Measurements from ENCODE around the gene TDRD9.

The TDRD9 gene

DNA sequence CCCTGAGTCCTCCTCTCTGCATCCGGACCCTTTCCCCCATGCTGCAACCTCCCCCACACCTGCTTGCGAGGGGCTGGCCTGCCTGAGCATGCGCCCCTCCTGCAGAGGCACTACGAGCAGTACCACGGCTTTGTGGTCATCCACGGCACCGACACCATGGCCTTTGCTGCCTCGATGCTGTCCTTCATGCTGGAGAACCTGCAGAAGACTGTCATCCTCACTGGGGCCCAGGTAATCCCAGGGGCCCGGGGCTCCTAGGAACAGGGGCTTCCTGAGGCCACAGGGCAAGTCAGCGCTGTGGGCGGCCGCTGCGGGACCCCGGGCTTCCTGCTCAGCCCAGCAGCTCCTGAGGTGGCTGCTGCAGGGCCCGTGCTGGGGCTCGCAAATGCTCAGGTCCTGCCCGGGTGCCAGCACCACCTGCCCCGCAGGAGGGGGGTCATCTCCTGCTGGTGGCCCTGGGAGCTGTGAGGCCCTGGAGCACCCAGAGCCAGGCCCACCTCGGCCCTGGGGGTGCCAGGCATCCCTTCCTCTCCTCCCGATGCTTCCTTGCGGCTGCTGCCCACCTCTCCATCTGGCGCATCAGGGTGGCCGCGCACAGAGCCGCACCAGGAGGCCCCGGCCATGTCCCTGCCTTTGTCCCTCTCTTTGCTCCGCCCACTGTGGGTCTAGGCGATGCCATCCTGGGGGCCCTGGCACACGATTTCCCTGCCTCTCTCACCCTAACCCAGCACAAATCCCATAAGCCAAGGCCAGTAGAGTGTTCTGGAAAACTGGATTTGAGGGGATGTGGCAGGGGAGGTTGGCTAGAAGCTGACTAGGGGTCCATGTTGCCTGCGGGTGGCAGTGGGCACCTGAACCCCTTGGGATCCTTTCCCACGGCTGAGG, 167.4 kb downstream of the TDRD9 start:
- Histone ChIP-seq H3K36me3 (ENCODE audit: control insufficient read depth, insufficient read depth, low read length) (no peaks in the 10 kb centered on the region), H3K9me3 (ENCODE audit: control insufficient read depth, low read length) (no peaks in the 10 kb centered on the region), H3K4me3 (ENCODE audit: insufficient read depth, low read depth, low read length, poor library complexity, severe bottlenecking) (no peak overlapping the region), H3K4me1 (ENCODE audit: control insufficient read depth, insufficient read depth, low read length, poor library complexity, severe bottlenecking) (peaks cover 4% of the 10 kb centered on the region), H3K27me3 (replicated peaks; ENCODE audit: control insufficient read depth, insufficient read depth, low read length, poor library complexity, severe bottlenecking) (no peaks in the 10 kb centered on the region), H3K27ac (ENCODE audit: insufficient read depth, low read length, poor library complexity, severe bottlenecking) (no peak overlapping the region)
- no peak for DNase-seq

DNA sequence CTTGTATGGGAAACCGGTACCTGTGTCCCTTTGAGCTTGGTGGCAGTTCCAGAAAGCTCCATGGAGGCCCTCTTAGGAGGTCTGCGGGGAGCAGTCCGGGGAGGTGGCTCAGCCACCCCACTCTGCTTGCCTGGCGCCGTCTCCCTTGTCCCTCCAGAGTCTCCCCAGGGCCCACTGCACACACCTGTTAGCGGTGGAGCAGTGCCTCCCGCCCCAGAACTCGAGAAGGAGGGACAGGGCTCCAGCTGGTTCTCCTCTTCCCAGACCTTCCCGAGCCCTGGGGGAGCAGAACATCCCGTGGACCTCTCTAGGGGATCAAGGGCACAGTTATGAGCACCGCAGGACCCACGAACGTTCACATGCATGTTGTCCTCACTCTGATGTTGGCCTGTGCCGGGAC, 168.1 kb downstream of the TDRD9 start:
- H3K9me3 ChIP-seq (ENCODE audit: control insufficient read depth, low read length) = no peaks in the 10 kb centered on the region
- H3K4me3 ChIP-seq (ENCODE audit: insufficient read depth, low read depth, low read length, poor library complexity, severe bottlenecking) = no peak overlapping the region
- H3K4me1 ChIP-seq (ENCODE audit: control insufficient read depth, insufficient read depth, low read length, poor library complexity, severe bottlenecking) = peaks cover 4% of the 10 kb centered on the region
- no peak for DNase-seq
- no peaks in the 10 kb centered on the region for H3K27me3 ChIP-seq (replicated peaks; ENCODE audit: control insufficient read depth, insufficient read depth, low read length, poor library complexity, severe bottlenecking)
- H3K36me3 ChIP-seq (ENCODE audit: control insufficient read depth, insufficient read depth, low read length) = no peaks in the 10 kb centered on the region
- H3K27ac ChIP-seq (ENCODE audit: insufficient read depth, low read length, poor library complexity, severe bottlenecking) = no peak overlapping the region

DNA sequence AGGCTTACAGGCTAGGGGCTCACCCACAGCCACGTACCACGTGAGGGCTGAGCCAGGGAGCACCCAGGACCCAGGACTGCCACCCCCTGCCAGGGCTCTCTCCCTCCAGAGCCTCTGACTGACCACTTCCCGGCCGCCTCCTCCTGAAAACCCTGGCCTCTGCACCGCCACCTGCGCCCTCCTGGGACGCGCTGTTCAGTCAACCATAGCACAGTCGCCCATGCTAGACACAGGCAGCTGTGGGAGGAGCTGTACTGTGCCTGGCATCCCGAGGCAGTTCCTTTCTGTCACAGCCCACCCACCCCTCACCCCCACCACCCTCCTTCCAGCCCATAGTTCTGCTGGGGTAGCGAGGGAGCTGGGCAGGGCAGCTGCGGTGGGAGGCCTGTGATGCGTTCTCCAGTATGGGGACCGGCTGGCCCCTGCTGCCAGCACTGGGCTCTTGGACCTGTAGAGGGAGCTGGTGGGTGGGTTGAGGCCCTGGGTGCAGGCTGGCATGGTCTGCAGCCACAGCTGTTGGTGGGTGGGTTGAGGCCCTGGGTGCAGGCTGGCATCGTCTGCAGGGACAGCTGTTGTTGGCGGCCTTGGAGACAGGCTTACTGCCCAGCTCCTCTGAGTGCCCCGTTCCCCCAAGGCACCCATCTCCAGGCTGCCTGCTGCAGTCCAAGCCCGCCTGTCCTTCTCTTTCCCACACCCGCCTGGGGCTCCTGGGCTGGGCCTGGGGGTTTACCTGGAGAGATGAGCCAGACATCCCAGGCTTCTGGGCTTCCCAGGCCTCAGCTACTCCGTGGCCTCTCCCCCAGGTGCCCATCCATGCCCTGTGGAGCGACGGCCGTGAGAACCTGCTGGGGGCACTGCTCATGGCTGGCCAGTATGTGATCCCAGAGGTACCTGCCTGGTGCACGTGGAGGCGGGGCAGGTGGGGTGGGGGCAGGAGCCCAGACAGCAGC, 168.8 kb downstream of the TDRD9 start:
- H3K9me3 ChIP-seq (ENCODE audit: control insufficient read depth, low read length) = no peaks in the 10 kb centered on the region
- no peak overlapping the region for H3K27ac ChIP-seq (ENCODE audit: insufficient read depth, low read length, poor library complexity, severe bottlenecking)
- H3K27me3 ChIP-seq (replicated peaks; ENCODE audit: control insufficient read depth, insufficient read depth, low read length, poor library complexity, severe bottlenecking) = no peaks in the 10 kb centered on the region
- DNase-seq = no peak
- no peaks in the 10 kb centered on the region for H3K36me3 ChIP-seq (ENCODE audit: control insufficient read depth, insufficient read depth, low read length)
- no peak overlapping the region for H3K4me3 ChIP-seq (ENCODE audit: insufficient read depth, low read depth, low read length, poor library complexity, severe bottlenecking)
- H3K4me1 ChIP-seq (ENCODE audit: control insufficient read depth, insufficient read depth, low read length, poor library complexity, severe bottlenecking) = peaks cover 4% of the 10 kb centered on the region

DNA sequence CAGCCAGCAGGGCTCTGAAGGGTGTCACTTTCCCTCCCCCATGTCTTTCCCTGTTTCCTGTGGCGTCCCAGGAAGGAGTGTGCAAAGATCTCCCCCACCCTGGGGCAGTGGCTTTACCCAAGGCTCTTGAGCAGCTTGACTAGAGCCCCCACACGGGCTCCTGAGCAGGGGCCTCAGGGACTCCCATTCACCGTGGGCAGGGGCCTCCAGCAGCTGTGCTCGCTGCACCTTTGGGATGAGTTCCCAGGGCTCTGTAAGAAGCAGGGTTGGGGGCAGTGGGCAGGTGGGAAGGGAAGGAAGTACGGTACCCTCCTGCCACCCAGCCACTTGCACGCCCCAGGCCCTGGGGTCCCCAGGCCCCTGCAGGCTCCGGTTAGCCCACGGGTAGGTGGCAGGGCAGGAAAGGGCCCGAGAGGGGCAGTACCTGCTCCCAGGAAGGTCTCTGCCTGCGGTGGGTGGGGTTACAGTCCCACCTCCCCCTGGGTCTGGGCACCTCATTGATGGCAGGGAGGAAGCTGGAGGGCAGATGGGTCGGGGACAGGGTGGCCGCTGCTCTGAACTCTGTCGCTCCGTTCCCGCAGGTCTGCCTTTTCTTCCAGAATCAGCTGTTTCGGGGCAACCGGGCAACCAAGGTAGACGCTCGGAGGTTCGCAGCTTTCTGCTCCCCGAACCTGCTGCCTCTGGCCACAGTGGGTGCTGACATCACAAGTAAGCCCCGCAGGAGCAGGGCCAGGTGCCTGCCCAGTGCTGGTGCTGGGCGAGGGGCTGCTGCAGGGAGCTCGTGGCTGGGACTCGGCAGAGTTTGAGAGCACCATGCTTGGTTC, 170.2 kb downstream of the TDRD9 start:
- Histone ChIP-seq H3K4me1 (ENCODE audit: control insufficient read depth, insufficient read depth, low read length, poor library complexity, severe bottlenecking) (peaks cover 4% of the 10 kb centered on the region), H3K27me3 (replicated peaks; ENCODE audit: control insufficient read depth, insufficient read depth, low read length, poor library complexity, severe bottlenecking) (no peaks in the 10 kb centered on the region), H3K4me3 (ENCODE audit: insufficient read depth, low read depth, low read length, poor library complexity, severe bottlenecking) (no peak overlapping the region), H3K9me3 (ENCODE audit: control insufficient read depth, low read length) (no peaks in the 10 kb centered on the region), H3K36me3 (ENCODE audit: control insufficient read depth, insufficient read depth, low read length) (no peaks in the 10 kb centered on the region), H3K27ac (ENCODE audit: insufficient read depth, low read length, poor library complexity, severe bottlenecking) (no peak overlapping the region)
- DNase-seq = no peak

DNA sequence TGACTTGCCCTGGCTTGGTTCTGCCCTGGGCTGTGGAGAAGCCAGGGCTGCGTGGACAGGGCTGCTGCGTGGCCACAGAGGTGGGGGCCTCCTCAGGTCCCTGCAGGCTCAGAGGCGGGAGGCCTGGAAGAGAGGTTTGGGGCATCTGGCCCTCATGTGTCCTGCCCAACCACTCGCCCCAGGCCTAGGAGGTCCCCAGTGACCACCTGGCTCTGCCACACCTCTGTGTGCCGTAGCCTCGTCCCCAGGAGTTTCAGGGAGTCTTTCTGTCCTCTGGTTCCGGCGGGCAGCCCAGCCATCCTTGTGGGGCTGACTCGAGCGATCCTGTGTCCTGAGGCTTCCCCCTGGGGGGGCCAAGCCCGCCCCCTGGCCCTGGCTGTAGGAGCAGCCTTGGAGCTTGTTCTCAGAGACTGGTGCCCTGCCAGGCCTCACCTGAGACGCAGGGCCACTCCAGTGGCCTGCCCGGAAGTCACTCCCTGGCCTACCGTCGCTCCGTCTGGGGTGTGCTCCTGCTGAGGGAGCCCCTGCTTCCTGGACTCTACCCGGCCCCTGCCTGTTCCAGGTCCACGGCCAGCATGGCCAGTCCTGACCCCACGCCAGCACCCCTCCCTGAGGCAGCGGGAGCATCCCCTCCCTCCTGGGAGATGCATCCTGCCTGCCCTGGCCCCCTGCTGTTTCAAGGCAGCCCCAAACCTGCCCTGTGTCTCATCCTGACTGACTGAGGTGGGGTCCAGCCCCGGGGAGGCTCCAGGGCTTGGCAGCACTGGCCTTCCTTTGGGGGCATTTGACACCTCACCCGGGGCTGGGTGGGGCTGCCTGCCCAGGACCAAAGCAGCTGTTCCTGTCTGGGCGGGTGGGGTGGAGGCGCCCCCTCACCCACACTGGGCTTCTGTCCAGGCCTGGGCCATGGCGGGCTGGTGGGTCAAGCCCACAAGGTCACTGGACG, 171.1 kb downstream of the TDRD9 start:
- no peaks in the 10 kb centered on the region for H3K36me3 ChIP-seq (ENCODE audit: control insufficient read depth, insufficient read depth, low read length)
- no peak overlapping the region for H3K27ac ChIP-seq (ENCODE audit: insufficient read depth, low read length, poor library complexity, severe bottlenecking)
- no peaks in the 10 kb centered on the region for H3K9me3 ChIP-seq (ENCODE audit: control insufficient read depth, low read length)
- peaks cover 2% of the 10 kb centered on the region for H3K4me1 ChIP-seq (ENCODE audit: control insufficient read depth, insufficient read depth, low read length, poor library complexity, severe bottlenecking)
- H3K4me3 ChIP-seq (ENCODE audit: insufficient read depth, low read depth, low read length, poor library complexity, severe bottlenecking) = no peak overlapping the region
- DNase-seq = no peak
- H3K27me3 ChIP-seq (replicated peaks; ENCODE audit: control insufficient read depth, insufficient read depth, low read length, poor library complexity, severe bottlenecking) = no peaks in the 10 kb centered on the region

DNA sequence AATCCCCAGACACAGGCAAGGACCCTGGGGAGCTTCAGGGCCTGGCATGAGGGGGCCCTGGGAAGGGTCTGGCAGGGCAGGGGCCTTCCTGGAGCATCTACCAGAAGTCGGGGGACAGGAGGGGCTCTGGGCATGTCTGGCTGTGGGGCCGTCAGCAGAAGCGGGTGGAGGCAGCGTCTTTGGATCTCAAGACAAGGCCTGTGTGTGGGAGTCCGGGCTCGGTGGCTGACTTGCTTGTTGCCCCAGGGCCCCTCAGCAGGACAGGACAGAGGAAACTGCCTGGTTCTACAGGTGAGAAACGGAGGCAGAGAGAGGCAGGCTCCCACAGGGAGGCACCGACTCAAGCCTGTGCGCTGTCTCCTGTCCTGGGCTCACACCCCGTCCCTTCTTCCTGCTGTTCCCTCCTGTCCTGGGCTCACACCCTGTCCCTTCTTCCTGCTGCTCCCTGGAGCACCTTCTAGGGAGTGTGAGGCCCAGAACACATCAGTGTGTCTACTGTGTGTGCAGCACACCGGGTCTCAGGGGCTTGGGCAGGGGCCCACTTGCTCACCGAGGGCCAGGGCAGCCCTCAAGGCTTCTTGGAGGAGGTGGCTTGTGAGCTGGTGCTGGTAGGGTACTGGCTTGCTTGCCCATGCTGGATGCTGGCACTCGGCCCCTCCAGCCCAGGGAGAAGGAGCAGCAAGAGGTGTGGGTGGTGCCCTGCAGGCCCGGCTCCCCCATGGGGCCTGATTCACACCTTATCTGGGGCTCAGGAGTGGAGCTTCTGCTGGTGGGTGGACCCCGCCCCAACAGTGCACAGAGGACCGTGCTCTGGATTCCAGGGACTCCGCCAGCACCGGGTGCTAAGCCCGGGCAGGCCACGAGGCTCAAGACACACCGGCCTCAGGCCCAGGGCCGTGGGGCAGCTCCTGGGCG, 172.2 kb downstream of the TDRD9 start:
- DNase-seq = no peak
- H3K27me3 ChIP-seq (replicated peaks; ENCODE audit: control insufficient read depth, insufficient read depth, low read length, poor library complexity, severe bottlenecking) = no peaks in the 10 kb centered on the region
- no peak overlapping the region for H3K4me3 ChIP-seq (ENCODE audit: insufficient read depth, low read depth, low read length, poor library complexity, severe bottlenecking)
- no peaks in the 10 kb centered on the region for H3K9me3 ChIP-seq (ENCODE audit: control insufficient read depth, low read length)
- no peaks in the 10 kb centered on the region for H3K4me1 ChIP-seq (ENCODE audit: control insufficient read depth, insufficient read depth, low read length, poor library complexity, severe bottlenecking)
- no peak overlapping the region for H3K27ac ChIP-seq (ENCODE audit: insufficient read depth, low read length, poor library complexity, severe bottlenecking)
- no peaks in the 10 kb centered on the region for H3K36me3 ChIP-seq (ENCODE audit: control insufficient read depth, insufficient read depth, low read length)

DNA sequence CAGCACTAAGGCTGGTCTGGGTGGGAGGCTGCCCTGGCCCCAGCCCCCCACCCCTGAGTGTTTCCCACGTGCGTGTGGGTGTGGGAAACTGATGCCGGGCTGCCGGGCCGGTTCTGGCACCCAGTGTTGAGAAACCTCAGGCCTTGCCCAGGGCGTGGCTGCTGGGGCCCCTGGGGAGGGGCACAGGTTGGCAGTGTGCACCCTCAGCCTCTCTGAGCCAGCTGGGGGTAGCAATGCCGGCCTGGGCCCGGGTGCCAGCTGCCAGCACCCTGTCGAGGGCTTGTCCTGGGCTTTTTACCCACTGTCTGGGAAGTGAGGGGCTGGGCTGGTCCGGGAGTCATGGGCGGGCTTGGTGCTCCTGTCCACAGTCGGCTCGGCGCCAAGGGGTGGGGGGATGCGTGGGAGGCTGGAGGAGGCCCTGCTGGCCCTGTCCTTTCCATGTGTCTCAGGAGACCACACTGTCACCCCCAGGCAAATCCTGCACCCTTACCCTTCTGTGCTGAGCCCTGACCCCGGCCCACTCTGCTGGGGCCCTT, 172.9 kb downstream of the TDRD9 start:
- H3K36me3 ChIP-seq (ENCODE audit: control insufficient read depth, insufficient read depth, low read length) = no peaks in the 10 kb centered on the region
- no peak overlapping the region for H3K4me3 ChIP-seq (ENCODE audit: insufficient read depth, low read depth, low read length, poor library complexity, severe bottlenecking)
- H3K27me3 ChIP-seq (replicated peaks; ENCODE audit: control insufficient read depth, insufficient read depth, low read length, poor library complexity, severe bottlenecking) = no peaks in the 10 kb centered on the region
- no peaks in the 10 kb centered on the region for H3K9me3 ChIP-seq (ENCODE audit: control insufficient read depth, low read length)
- no peaks in the 10 kb centered on the region for H3K4me1 ChIP-seq (ENCODE audit: control insufficient read depth, insufficient read depth, low read length, poor library complexity, severe bottlenecking)
- H3K27ac ChIP-seq (ENCODE audit: insufficient read depth, low read length, poor library complexity, severe bottlenecking) = no peak overlapping the region
- DNase-seq = no peak

DNA sequence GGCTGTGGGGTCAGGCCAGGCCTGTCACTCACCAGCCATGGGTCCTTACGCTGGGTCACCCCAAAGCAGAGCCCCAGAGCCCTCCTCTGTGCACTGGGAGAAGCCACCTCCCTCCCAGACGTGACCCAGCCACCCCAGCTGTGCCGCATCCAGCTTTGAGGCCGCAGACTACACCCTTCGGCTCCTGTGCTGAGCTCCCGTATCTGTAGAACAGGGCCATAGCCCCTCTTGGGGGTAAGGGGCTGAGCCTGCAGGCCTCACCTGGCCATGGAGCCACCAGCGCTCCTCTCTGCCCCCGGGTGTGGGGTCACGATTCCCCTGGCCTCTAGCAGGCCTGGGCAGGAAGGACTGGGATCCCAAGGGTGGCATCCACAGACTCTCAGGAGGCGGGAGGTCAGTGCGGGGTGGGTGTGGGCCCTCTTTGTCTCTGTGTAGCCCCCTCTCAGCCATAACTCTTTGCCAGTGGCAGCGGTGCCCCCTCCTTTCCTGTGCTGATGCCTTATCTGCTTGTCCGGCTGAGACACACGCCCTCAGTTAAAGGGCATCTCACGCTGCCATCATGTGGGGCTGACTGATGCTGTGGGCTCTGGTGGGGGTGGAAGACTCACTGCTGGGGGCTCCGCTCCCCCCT, 173.5 kb downstream of the TDRD9 start:
- Histone ChIP-seq H3K9me3 (ENCODE audit: control insufficient read depth, low read length) (no peaks in the 10 kb centered on the region), H3K27me3 (replicated peaks; ENCODE audit: control insufficient read depth, insufficient read depth, low read length, poor library complexity, severe bottlenecking) (no peaks in the 10 kb centered on the region), H3K4me3 (ENCODE audit: insufficient read depth, low read depth, low read length, poor library complexity, severe bottlenecking) (no peak overlapping the region), H3K36me3 (ENCODE audit: control insufficient read depth, insufficient read depth, low read length) (no peaks in the 10 kb centered on the region), H3K27ac (ENCODE audit: insufficient read depth, low read length, poor library complexity, severe bottlenecking) (no peak overlapping the region), H3K4me1 (ENCODE audit: control insufficient read depth, insufficient read depth, low read length, poor library complexity, severe bottlenecking) (no peaks in the 10 kb centered on the region)
- no peak for DNase-seq
